ENCODE measurements around the gene ZFX. TPM values are rescaled to one million over a fixed set of nuclear protein-coding genes. Genes with fewer than 3 reads are reported as not detected.

ZFX gene
- polyA plus RNA-seq, 3 donors from 2014 or later, result 27.6 to 46.7 (median 38.6) TPM

Other genes starting within 250 kb of the ZFX start
- gene APOO, start 241.8 kb upstream of the ZFX start, polyA plus RNA-seq, result 10 to 100 TPM; 18.8 to 23.6 (median 20.7) TPM
- gene CXorf58, start 241.7 kb upstream of the ZFX start, polyA plus RNA-seq, result not detected
- 1 to 10 TPM; 1.6 to 2.4 (median 1.8) TPM for gene KLHL15, start 122.5 kb upstream of the ZFX start, polyA plus RNA-seq
- 10 to 100 TPM; 43.1 to 80.6 (median 79.4) TPM for gene EIF2S3, start 94.8 kb upstream of the ZFX start, polyA plus RNA-seq
- not detected for gene SUPT20HL2, start 164.3 kb downstream of the ZFX start, polyA plus RNA-seq
- gene SUPT20HL1, start 210.9 kb downstream of the ZFX start, polyA plus RNA-seq, result not detected